Type B pancreatic cell (in vitro differentiated cells): Measurements from ENCODE around the gene DKKL1. TPM values are rescaled to one million over a fixed set of nuclear protein-coding genes. Genes with fewer than 3 reads are reported as not detected.

Experiments
- DNase-seq: peaks from one replicate; pipeline ENCODE4 v3.0.0; 2021; ENCODE audit warnings: mixed read lengths; ENCODE audit not compliant: unreplicated experiment; ENCODE audit errors: extremely low spot score
- H3K27ac Mint-ChIP-seq: 2 replicates; pipeline ENCODE4 v1.8.0; 2021; ENCODE audit warnings: mild to moderate bottlenecking, mixed read lengths
- H3K27me3 Mint-ChIP-seq: 2 replicates; pipeline ENCODE4 v1.8.0; 2021; ENCODE audit warnings: mixed read lengths
- H3K36me3 Mint-ChIP-seq: 2 replicates; pipeline ENCODE4 v1.8.0; 2021; ENCODE audit warnings: mixed read lengths
- H3K4me1 Mint-ChIP-seq: one replicate; pipeline ENCODE4 v1.8.0; 2021; ENCODE audit warnings: mixed read lengths; ENCODE audit not compliant: unreplicated experiment
- H3K4me3 Mint-ChIP-seq: 2 replicates; pipeline ENCODE4 v1.8.0; 2021; ENCODE audit warnings: mild to moderate bottlenecking, mixed read lengths
- H3K9me3 Mint-ChIP-seq: 2 replicates; pipeline ENCODE4 v1.8.0; 2021; ENCODE audit warnings: mixed read lengths
- CTCF ChIP-seq: fragments of 200-600 bp; sonication (generic); conservative IDR thresholded peaks from 2 replicates; pipeline ENCODE4 v1.5.0; 2021; ENCODE audit warnings: antibody characterized with exemption, mild to moderate bottlenecking
- total RNA-seq: library from RNA; stranded (reverse); gene quantifications from 2 replicates; pipeline ENCODE4 v1.2.1, GENCODE V29; 2021; ENCODE audit warnings: low replicate concordance

DKKL1 gene
- total RNA-seq, 1 donor from 2014 or later, result 9.4 TPM

- Mint-ChIP-seq H3K9me3 (no peaks in the 10 kb centered on the region), H3K4me1 (peaks cover 30% of the 10 kb centered on the region), H3K27ac (no peak overlapping the region), H3K36me3 (no peaks in the 10 kb centered on the region), H3K4me3 (no peak overlapping the region), H3K27me3 (peaks cover 42% of the 10 kb centered on the region)
- DNase-seq, result no peak
- no peak for TF ChIP-seq CTCF
Observed at GRCh38 chr19:49411681-49412326, 48.1 kb downstream of the DKKL1 start.

GRCh38 chr19:49413348-49413747 lies 49.7 kb downstream of the DKKL1 start:
- H3K4me3 Mint-ChIP-seq, result peak overlapping the region; percentile 70
- no peaks in the 10 kb centered on the region for H3K9me3 Mint-ChIP-seq
- TF ChIP-seq CTCF, result no peak
- H3K36me3 Mint-ChIP-seq, result no peaks in the 10 kb centered on the region
- no peak for DNase-seq
- peaks cover 30% of the 10 kb centered on the region for H3K4me1 Mint-ChIP-seq
- peak overlapping the region; percentile 70 for H3K27ac Mint-ChIP-seq
- peaks cover 52% of the 10 kb centered on the region for H3K27me3 Mint-ChIP-seq

- H3K9me3 Mint-ChIP-seq, result no peaks in the 10 kb centered on the region
- peaks cover 26% of the 10 kb centered on the region for H3K4me1 Mint-ChIP-seq
- no peak for TF ChIP-seq CTCF
- no peak for DNase-seq
- no peaks in the 10 kb centered on the region for H3K36me3 Mint-ChIP-seq
- H3K27ac Mint-ChIP-seq, result no peak overlapping the region
- no peak overlapping the region for H3K4me3 Mint-ChIP-seq
- peaks cover 60% of the 10 kb centered on the region for H3K27me3 Mint-ChIP-seq
Observed at GRCh38 chr19:49414256-49414655, 50.6 kb downstream of the DKKL1 start.

GRCh38 chr19:49415102-49415809 lies 51.6 kb downstream of the DKKL1 start:
- peaks cover 26% of the 10 kb centered on the region for H3K4me1 Mint-ChIP-seq
- H3K36me3 Mint-ChIP-seq, result no peaks in the 10 kb centered on the region
- H3K9me3 Mint-ChIP-seq, result no peaks in the 10 kb centered on the region
- H3K27ac Mint-ChIP-seq, result peak overlapping the region; percentile 6
- DNase-seq, result no peak
- no peak overlapping the region for H3K4me3 Mint-ChIP-seq
- no peak for TF ChIP-seq CTCF
- peaks cover 62% of the 10 kb centered on the region for H3K27me3 Mint-ChIP-seq

GRCh38 chr19:49415810-49416200 lies 52.1 kb downstream of the DKKL1 start:
- Mint-ChIP-seq H3K27me3 (peaks cover 68% of the 10 kb centered on the region), H3K4me3 (no peak overlapping the region), H3K27ac (peak overlapping the region; percentile 6), H3K9me3 (no peaks in the 10 kb centered on the region), H3K4me1 (peaks cover 31% of the 10 kb centered on the region), H3K36me3 (no peaks in the 10 kb centered on the region)
- TF ChIP-seq CTCF, result no peak
- DNase-seq, result no peak
